ENCODE results near the gene BST2.
A peak's percentile ranks its signal among the peaks of the same experiment; 100 is the strongest.

The BST2 gene

GRCh38 chr19:17419154-17419620 lies 13.8 kb upstream of the BST2 start:
- DNase-seq, result no peak

- DNase-seq, result no peak
These were observed 13.3 kb upstream of the BST2 start for GRCh38 chr19:17418710-17419109.

GRCh38 chr19:17415121-17415520 lies 9.7 kb upstream of the BST2 start:
- no peak for DNase-seq

GRCh38 chr19:17414097-17414496 lies 8.7 kb upstream of the BST2 start:
- no peak for DNase-seq

- DNase-seq, result no peak
These were observed 6.4 kb upstream of the BST2 start for GRCh38 chr19:17411801-17412200.

- DNase-seq, result no peak
These were observed 4.6 kb upstream of the BST2 start for GRCh38 chr19:17409990-17410389.

- no peak for DNase-seq
These were observed 1.4 kb upstream of the BST2 start for GRCh38 chr19:17406887-17407196.

- DNase-seq, result no peak
These were observed 836 bp upstream of the BST2 start for GRCh38 chr19:17406046-17406886.

- no peak for DNase-seq
These were observed 695 bp downstream of the BST2 start for GRCh38 chr19:17404621-17405249.

GRCh38 chr19:17404015-17404414 lies 1.4 kb downstream of the BST2 start:
- no peak for DNase-seq

- DNase-seq, result no peak
These were observed 2.2 kb downstream of the BST2 start for GRCh38 chr19:17402982-17403855.

GRCh38 chr19:17401628-17402027 lies 3.8 kb downstream of the BST2 start:
- no peak for DNase-seq

GRCh38 chr19:17398902-17399527 lies 6.4 kb downstream of the BST2 start:
- DNase-seq, result no peak

- peak; percentile 63 for DNase-seq
These were observed 10.5 kb downstream of the BST2 start for GRCh38 chr19:17394891-17395415.

GRCh38 chr19:17393914-17394313 lies 11.5 kb downstream of the BST2 start, which contains the start of gene CCDC194:
TSS of gene CCDC194 (minus strand) at chr19:17394196. CDS start at chr19:17394158, 38 bp downstream.
- DNase-seq, result no peak

GRCh38 chr19:17393002-17393401 lies 12.4 kb downstream of the BST2 start:
- no peak for DNase-seq

- DNase-seq, result no peak
These were observed 13.9 kb downstream of the BST2 start for GRCh38 chr19:17391371-17392151.

GRCh38 chr19:17390665-17391370 lies 14.6 kb downstream of the BST2 start:
- DNase-seq, result peak; percentile 87

GRCh38 chr19:17389957-17390664 lies 15.3 kb downstream of the BST2 start:
- DNase-seq, result no peak

- no peak for DNase-seq
These were observed 16.1 kb downstream of the BST2 start for GRCh38 chr19:17389288-17389687.
